Esophagus muscularis mucosa (tissue), 4 donors: ENCODE results near the gene SMC4.

Experiments used
- EP300 ChIP-seq: sonication (generic); formaldehyde crosslinking; IDR thresholded peaks from one replicate; pipeline ENCODE4 v1.6.1; 2017; ENCODE audit warnings: antibody characterized with exemption
- POLR2A ChIP-seq: fragments of 450-650 bp; IDR thresholded peaks from one replicate; pipeline ENCODE4 v1.6.1; 2017; ENCODE audit warnings: antibody characterized with exemption, moderate library complexity, mild to moderate bottlenecking, low read depth
- POLR2AphosphoS5 ChIP-seq, 2 donors: sonication (generic); formaldehyde crosslinking; IDR thresholded peaks; one replicate each; pipeline ENCODE4 v1.6.1; 2017; ENCODE audit warnings: antibody characterized with exemption in 2 of 2
- TF ChIP-seq, protein P1 (sequence below), 3 experiments: fragments of 200-600 bp in 2 of 3; fragments of 450-650 bp in 1 of 3; sonication (generic) in 2 of 3; IDR thresholded peaks; one replicate each; pipeline ENCODE4 v1.5.1; 2017 to 2019; ENCODE audit warnings: antibody characterized with exemption in 3 of 3, mild to moderate bottlenecking in 2 of 3, moderate library complexity in 1 of 3

DNA sequence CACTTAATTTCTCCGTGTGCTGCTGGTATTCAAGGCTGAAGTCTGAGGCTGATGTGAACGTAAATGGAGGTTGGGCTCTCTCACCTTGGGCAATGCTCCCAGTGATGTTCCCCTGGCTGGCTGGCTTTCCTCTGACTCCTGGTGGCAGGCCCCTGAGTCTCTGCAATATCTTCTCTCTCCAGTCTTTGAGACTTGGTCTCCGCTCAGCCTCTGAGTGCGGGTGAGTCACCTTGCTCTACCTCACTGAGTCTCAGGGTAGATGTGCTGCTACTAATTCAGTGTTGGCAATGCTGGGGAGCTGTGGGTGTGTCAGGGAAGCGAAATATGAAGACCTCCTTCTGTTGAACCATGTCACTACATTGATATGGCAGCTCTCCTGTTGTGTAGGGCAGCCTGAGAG, 81.5 kb downstream of the SMC4 start:
- TF ChIP-seq, protein P1, sequence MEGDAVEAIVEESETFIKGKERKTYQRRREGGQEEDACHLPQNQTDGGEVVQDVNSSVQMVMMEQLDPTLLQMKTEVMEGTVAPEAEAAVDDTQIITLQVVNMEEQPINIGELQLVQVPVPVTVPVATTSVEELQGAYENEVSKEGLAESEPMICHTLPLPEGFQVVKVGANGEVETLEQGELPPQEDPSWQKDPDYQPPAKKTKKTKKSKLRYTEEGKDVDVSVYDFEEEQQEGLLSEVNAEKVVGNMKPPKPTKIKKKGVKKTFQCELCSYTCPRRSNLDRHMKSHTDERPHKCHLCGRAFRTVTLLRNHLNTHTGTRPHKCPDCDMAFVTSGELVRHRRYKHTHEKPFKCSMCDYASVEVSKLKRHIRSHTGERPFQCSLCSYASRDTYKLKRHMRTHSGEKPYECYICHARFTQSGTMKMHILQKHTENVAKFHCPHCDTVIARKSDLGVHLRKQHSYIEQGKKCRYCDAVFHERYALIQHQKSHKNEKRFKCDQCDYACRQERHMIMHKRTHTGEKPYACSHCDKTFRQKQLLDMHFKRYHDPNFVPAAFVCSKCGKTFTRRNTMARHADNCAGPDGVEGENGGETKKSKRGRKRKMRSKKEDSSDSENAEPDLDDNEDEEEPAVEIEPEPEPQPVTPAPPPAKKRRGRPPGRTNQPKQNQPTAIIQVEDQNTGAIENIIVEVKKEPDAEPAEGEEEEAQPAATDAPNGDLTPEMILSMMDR (IDR thresholded peaks at IDR 0.05) = no peak
- TF ChIP-seq EP300 (no peak), POLR2AphosphoS5 (IDR thresholded peaks at IDR 0.05) (no peak), POLR2A (no peak)
